Measurements from ENCODE around the gene STRN4.

Gene STRN4

DNA sequence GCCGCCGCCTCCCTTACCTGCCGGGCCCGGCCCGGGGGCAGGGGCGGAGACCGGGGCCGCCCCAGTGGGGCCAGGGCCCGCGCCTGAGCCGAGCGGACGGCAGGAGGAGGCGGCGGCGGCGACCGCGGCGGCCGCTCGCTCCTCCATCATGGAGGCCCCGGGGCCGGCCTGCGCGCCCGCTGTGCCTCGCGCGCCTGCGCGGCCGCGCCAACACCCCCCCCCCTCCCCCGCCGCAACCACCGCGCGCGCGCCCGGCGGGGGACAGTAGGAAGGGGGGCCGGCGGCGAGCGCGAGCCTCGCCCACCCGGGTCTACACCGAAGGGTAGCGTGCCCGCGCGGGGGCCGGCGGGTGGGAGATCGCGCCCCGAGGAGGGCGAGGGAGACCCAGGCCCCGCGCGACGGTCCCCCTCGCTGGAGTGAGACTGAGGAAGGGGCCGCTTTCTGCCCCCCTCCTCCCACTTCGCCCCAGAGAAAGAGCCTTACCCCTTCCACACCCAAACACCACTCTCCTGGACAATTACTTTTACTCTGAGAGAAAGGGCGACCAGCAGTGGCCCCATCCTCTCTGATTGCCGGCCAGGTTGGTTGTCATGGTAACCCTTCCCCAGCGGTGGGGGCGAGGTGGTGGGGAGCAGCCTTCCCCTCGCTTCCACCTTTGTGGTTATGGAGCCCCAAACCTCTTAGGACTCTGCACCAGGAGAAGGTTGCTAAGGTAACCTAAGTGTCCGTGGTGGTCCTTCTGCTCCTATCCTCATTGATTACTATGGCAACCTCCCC lies at the start of gene STRN4:
Gene STRN4, minus strand, starts transcription at position 170 of the 777 bp plus-strand sequence. Its CDS starts 20 bp downstream, at position 150.
- TF ChIP-seq CTCF (IDR thresholded peaks at IDR 0.05; ENCODE audit: insufficient read depth, low read length, missing control alignments), result no peak
- ChIA-PET CTCF (interaction anchor here (0.6 to 12.3 kb wide), 5 partner anchors 9 to 133 kb away, joined by 3 to 278 read pairs (median 24); no protein-coding TSS in a partner anchor), POLR2A (no interaction called here)
- H3K4me3 ChIP-seq (ENCODE audit: low read depth, low read length), result peak within 1 kb of the TSS; percentile 91
- no peak for DNase-seq (ENCODE audit: low read depth, low spot score)

DNA sequence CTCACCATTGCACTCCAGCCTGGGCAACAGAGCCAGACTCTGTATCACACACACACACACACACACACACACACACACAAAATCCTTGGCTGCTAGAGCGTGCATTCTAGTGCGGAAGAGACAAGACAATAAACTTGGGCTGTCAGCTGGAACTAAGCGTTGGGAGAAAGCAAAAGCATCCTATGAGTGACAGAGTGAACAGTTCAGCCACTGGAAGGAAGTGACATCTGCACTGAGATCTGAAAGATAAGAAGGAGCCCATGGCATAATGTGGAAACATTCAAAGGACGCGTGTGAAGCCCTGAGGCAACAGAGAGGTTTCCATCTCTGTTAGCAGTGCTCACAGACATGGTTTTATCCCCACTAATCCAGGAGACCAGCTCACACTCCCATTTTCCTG lies 45.7 kb upstream of the STRN4 start:
- no peak for TF ChIP-seq CTCF (IDR thresholded peaks at IDR 0.05; ENCODE audit: insufficient read depth, low read length, missing control alignments)
- no peak for DNase-seq (ENCODE audit: low read depth, low spot score)
- ChIA-PET CTCF (interaction anchor here (2.4 kb wide), 1 partner anchor 49 kb away, joined by 15 read pairs; no protein-coding TSS in a partner anchor), POLR2A (interaction anchor here (1.0 kb wide), 1 partner anchor 11 kb away, joined by 3 read pairs; no protein-coding TSS in a partner anchor)
- no peak overlapping the region for H3K4me3 ChIP-seq (ENCODE audit: low read depth, low read length)

DNA sequence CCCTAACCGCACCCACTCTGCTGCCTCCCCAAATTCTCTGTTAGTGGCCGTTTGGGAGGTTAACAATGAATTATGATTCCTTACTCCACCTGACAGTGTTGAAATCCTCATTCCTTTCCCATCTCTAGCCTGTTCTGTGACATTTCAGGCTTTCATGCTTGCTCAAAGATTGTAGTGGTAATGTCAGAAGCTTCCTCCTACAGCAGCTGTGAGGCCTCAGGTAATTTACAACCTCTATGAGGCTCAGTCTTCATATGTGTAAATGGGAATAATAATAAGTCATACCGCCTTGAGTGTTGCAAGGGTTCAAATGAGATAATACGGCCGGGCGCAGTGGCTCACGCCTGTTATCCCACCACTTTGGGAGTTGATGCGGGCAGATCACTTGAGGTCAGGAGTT lies 43.1 kb upstream of the STRN4 start:
- ChIA-PET POLR2A (interaction anchor here (1.0 kb wide), 1 partner anchor 10 kb away, joined by 3 read pairs; no protein-coding TSS in a partner anchor), CTCF (interaction anchor here (1.2 to 4.4 kb wide), 3 partner anchors 22 to 224 kb away, joined by 3 to 25 read pairs (median 4); no protein-coding TSS in a partner anchor)
- H3K4me3 ChIP-seq (ENCODE audit: low read depth, low read length), result no peak overlapping the region
- no peak for TF ChIP-seq CTCF (IDR thresholded peaks at IDR 0.05; ENCODE audit: insufficient read depth, low read length, missing control alignments)
- no peak for DNase-seq (ENCODE audit: low read depth, low spot score)

GRCh38 chr19:46788968-46789338 lies 42.7 kb upstream of the STRN4 start:
- no peak for TF ChIP-seq CTCF (IDR thresholded peaks at IDR 0.05; ENCODE audit: insufficient read depth, low read length, missing control alignments)
- CTCF ChIA-PET, result interaction anchor here (1.2 to 4.4 kb wide), 3 partner anchors 31 to 224 kb away, joined by 3 to 25 read pairs (median 5); no protein-coding TSS in a partner anchor
- POLR2A ChIA-PET, result interaction anchor here (0.5 to 3.3 kb wide), 20 partner anchors 9 to 202 kb away, joined by 3 to 32 read pairs (median 3); no protein-coding TSS in a partner anchor
- H3K4me3 ChIP-seq (ENCODE audit: low read depth, low read length), result no peak overlapping the region
- no peak for DNase-seq (ENCODE audit: low read depth, low spot score)

GRCh38 chr19:46788262-46788967 lies 42.2 kb upstream of the STRN4 start, which contains the start of gene SLC1A5:
Gene SLC1A5 (minus strand): TSS chr19:46788594. CDS start chr19:46787965, 629 bp downstream.
- POLR2A ChIA-PET, result interaction anchor here (0.5 to 3.3 kb wide), 22 partner anchors 8 to 203 kb away, joined by 3 to 32 read pairs (median 3); no protein-coding TSS in a partner anchor
- CTCF ChIA-PET, result interaction anchor here (1.2 to 4.4 kb wide), 3 partner anchors 30 to 225 kb away, joined by 3 to 25 read pairs (median 5); no protein-coding TSS in a partner anchor
- H3K4me3 ChIP-seq (ENCODE audit: low read depth, low read length), result peak within 1 kb of the TSS; percentile 95
- no peak for TF ChIP-seq CTCF (IDR thresholded peaks at IDR 0.05; ENCODE audit: insufficient read depth, low read length, missing control alignments)
- DNase-seq (ENCODE audit: low read depth, low spot score), result peak; percentile 79
